ENCODE measurements around the gene MCM3AP.

The MCM3AP gene

GRCh38 chr21:46223217-46223616, 62.2 kb downstream of the MCM3AP start:
- H3K36me3 Mint-ChIP-seq (ENCODE audit: low read depth), result peaks cover 51% of the 10 kb centered on the region
- no peak overlapping the region for H3K4me3 Mint-ChIP-seq
- H3K4me1 Mint-ChIP-seq, result peaks cover 37% of the 10 kb centered on the region
- peaks cover 7% of the 10 kb centered on the region for H3K27me3 Mint-ChIP-seq (ENCODE audit: low read depth)
- H3K9me3 Mint-ChIP-seq, result no peaks in the 10 kb centered on the region
- no peak for TF ChIP-seq CTCF (IDR thresholded peaks at IDR 0.05; ENCODE audit: unreplicated experiment in 3 of 3)
- no peak overlapping the region for H3K27ac Mint-ChIP-seq

- Mint-ChIP-seq H3K27me3 (ENCODE audit: low read depth) (peaks cover 7% of the 10 kb centered on the region), H3K36me3 (ENCODE audit: low read depth) (peaks cover 51% of the 10 kb centered on the region), H3K27ac (no peak overlapping the region), H3K9me3 (no peaks in the 10 kb centered on the region), H3K4me1 (peaks cover 33% of the 10 kb centered on the region), H3K4me3 (no peak overlapping the region)
- no peak for TF ChIP-seq CTCF (IDR thresholded peaks at IDR 0.05; ENCODE audit: unreplicated experiment in 3 of 3)
Measured at GRCh38 chr21:46222436-46223116, 62.8 kb downstream of the MCM3AP start.

DNA sequence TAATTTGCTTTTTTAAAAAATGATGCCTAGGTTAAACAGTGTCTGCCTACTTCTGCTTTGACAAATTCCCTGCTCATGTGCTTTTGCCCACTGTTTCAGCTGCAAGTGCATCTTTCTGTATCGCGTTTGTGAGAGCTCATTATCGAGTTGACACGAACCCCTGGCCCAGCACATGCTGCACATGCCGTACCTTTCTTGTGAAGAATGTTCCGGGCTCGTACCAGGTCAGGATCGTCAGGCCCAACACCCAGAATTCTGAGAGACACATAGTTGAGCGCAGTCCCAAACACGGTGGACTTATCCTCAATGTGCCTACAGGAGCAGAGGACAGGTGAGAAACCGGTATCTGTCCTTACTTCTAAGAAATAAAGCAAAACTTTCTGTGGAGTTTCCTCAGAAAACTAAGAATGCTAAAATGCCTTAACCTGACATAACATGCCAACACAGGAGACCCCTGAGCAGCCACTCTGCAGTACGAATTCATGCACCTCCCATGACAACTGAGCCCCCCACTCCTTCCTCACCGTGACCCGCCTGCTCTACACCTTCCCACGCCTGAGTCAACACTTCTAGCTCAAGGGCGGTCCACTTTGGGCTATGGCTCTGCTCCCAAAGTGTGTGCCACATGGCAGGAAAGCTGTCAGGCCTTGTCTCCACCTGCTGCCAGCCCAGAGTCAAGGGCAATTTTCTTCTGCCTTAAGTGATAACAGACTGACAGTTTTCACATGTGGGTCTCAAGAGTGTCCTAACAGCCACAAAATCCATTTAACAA, 63.6 kb downstream of the MCM3AP start:
- Mint-ChIP-seq H3K4me1 (peaks cover 25% of the 10 kb centered on the region), H3K27me3 (ENCODE audit: low read depth) (peaks cover 7% of the 10 kb centered on the region), H3K36me3 (ENCODE audit: low read depth) (peaks cover 51% of the 10 kb centered on the region), H3K4me3 (no peak overlapping the region), H3K9me3 (no peaks in the 10 kb centered on the region), H3K27ac (no peak overlapping the region)
- TF ChIP-seq CTCF (IDR thresholded peaks at IDR 0.05; ENCODE audit: unreplicated experiment in 3 of 3), result no peak

- H3K4me1 Mint-ChIP-seq, result peaks cover 15% of the 10 kb centered on the region
- H3K27me3 Mint-ChIP-seq (ENCODE audit: low read depth), result peaks cover 7% of the 10 kb centered on the region
- no peak for TF ChIP-seq CTCF (IDR thresholded peaks at IDR 0.05; ENCODE audit: unreplicated experiment in 3 of 3)
- H3K27ac Mint-ChIP-seq, result no peak overlapping the region
- no peaks in the 10 kb centered on the region for H3K9me3 Mint-ChIP-seq
- no peak overlapping the region for H3K4me3 Mint-ChIP-seq
- peaks cover 43% of the 10 kb centered on the region for H3K36me3 Mint-ChIP-seq (ENCODE audit: low read depth)
Measured at GRCh38 chr21:46220847-46221246, 64.6 kb downstream of the MCM3AP start.

DNA sequence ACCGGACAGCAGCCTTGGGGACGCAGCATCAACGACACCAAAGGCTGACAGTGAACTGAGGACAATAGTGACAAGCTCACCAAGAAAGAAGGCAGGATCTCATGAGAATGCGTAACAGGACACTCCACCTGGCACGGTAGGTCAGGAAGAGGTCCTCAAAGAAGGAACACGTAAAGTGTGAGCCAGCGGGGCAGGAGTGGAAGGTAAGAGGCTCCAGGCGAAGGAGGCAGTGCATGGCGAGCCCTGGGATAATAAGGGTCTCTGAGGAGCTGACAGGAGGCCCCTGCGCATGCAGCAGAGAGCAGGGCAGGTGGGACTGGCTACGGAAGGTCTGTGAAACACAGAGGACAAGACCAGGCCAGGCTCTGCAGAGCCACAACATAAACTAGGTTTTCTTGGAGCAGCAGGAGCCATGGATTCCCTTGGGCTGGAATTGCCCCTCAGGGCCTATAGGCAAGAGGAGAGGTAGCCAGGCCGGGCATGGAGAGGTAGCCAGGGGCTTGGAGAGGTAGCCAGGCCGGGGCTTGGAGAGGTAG, 65.1 kb downstream of the MCM3AP start:
- Mint-ChIP-seq H3K4me1 (peaks cover 10% of the 10 kb centered on the region), H3K9me3 (no peaks in the 10 kb centered on the region), H3K36me3 (ENCODE audit: low read depth) (peaks cover 38% of the 10 kb centered on the region), H3K27me3 (ENCODE audit: low read depth) (peaks cover 7% of the 10 kb centered on the region), H3K4me3 (no peak overlapping the region), H3K27ac (no peak overlapping the region)
- TF ChIP-seq CTCF (IDR thresholded peaks at IDR 0.05; ENCODE audit: unreplicated experiment in 3 of 3), result no peak
